HFFc6 (cell line): ENCODE data around the gene KRT80. TPM values are rescaled to one million over a fixed set of nuclear protein-coding genes. Genes with fewer than 3 reads are reported as not detected.
A peak's percentile ranks its signal among the peaks of the same experiment; 100 is the strongest.

Experiments
- DNase-seq: peaks from one replicate; pipeline ENCODE4 v3.0.0-alpha.2; 2018
- H3K27ac Mint-ChIP-seq: 2 replicates; pipeline ENCODE4 v1.8.0; 2020; ENCODE audit warnings: mild to moderate bottlenecking, mixed read lengths
- H3K27me3 Mint-ChIP-seq: 2 replicates; pipeline ENCODE4 v1.8.0; 2021; ENCODE audit warnings: mild to moderate bottlenecking, moderate library complexity, mixed read lengths; ENCODE audit not compliant: insufficient read depth
- H3K36me3 Mint-ChIP-seq: 2 replicates; pipeline ENCODE4 v1.8.0; 2021; ENCODE audit warnings: low read depth, mixed read lengths
- H3K4me1 Mint-ChIP-seq: 2 replicates; pipeline ENCODE4 v1.8.0; 2020; ENCODE audit warnings: low read depth, mixed read lengths
- H3K4me3 Mint-ChIP-seq: 2 replicates; pipeline ENCODE4 v1.8.0; 2020; ENCODE audit warnings: mild to moderate bottlenecking, moderate library complexity, mixed read lengths
- H3K9me3 Mint-ChIP-seq: 2 replicates; pipeline ENCODE4 v1.8.0; 2020; ENCODE audit warnings: mild to moderate bottlenecking, mixed read lengths
- CTCF ChIP-seq: fragments of 200-600 bp; sonication (generic); IDR thresholded peaks from 2 replicates; pipeline ENCODE4 v1.5.0; 2021; ENCODE audit warnings: antibody characterized with exemption, mild to moderate bottlenecking
- total RNA-seq, 6 experiments: library from RNA; stranded (reverse); fragmentation: NEBNext Ultra II Directional; extraction: Animal tissue kit (Norgen Biotek cat#: 25700); gene quantifications; 2 replicates in 1 of 6; 3 replicates in 5 of 6; pipeline ENCODE4 v1.2.3, GENCODE V29; 2021

Gene KRT80
- total RNA-seq, 6 experiments from 2014 or later = 2.3 to 3.7 (median 2.8) TPM

- no peak for TF ChIP-seq CTCF
- DNase-seq = no peak
- Mint-ChIP-seq H3K4me3 (no peak overlapping the region), H3K4me1 (peaks cover 53% of the 10 kb centered on the region), H3K27ac (peak overlapping the region; percentile 99), H3K27me3 (no peaks in the 10 kb centered on the region; the same call in 1 of the 2 replicates), H3K36me3 (no peaks in the 10 kb centered on the region), H3K9me3 (no peaks in the 10 kb centered on the region)
These were observed 40.5 kb downstream of the KRT80 start for GRCh38 chr12:52151153-52151836.

- peak overlapping the region; percentile 99 for H3K27ac Mint-ChIP-seq
- TF ChIP-seq CTCF = no peak
- H3K36me3 Mint-ChIP-seq = no peaks in the 10 kb centered on the region
- DNase-seq = no peak
- H3K4me3 Mint-ChIP-seq = no peak overlapping the region
- H3K4me1 Mint-ChIP-seq = peaks cover 47% of the 10 kb centered on the region
- H3K27me3 Mint-ChIP-seq = peaks cover 2% of the 10 kb centered on the region
- no peaks in the 10 kb centered on the region for H3K9me3 Mint-ChIP-seq
These were observed 42.1 kb downstream of the KRT80 start for GRCh38 chr12:52149651-52150241.

- H3K27ac Mint-ChIP-seq = peak overlapping the region; percentile 99
- no peak overlapping the region for H3K4me3 Mint-ChIP-seq
- no peaks in the 10 kb centered on the region for H3K9me3 Mint-ChIP-seq
- H3K27me3 Mint-ChIP-seq = peaks cover 4% of the 10 kb centered on the region
- H3K36me3 Mint-ChIP-seq = no peaks in the 10 kb centered on the region
- DNase-seq = no peak
- no peak for TF ChIP-seq CTCF
- peaks cover 50% of the 10 kb centered on the region for H3K4me1 Mint-ChIP-seq
These were observed 42.6 kb downstream of the KRT80 start for GRCh38 chr12:52149182-52149641.

- TF ChIP-seq CTCF = no peak
- no peaks in the 10 kb centered on the region for H3K9me3 Mint-ChIP-seq
- no peak for DNase-seq
- no peaks in the 10 kb centered on the region for H3K36me3 Mint-ChIP-seq
- peaks cover 56% of the 10 kb centered on the region for H3K4me1 Mint-ChIP-seq
- H3K27ac Mint-ChIP-seq = peak overlapping the region; percentile 99
- H3K27me3 Mint-ChIP-seq = peaks cover 4% of the 10 kb centered on the region
- no peak overlapping the region for H3K4me3 Mint-ChIP-seq
These were observed 43.2 kb downstream of the KRT80 start for GRCh38 chr12:52148464-52149181.

GRCh38 chr12:52147964-52148463, 43.8 kb downstream of the KRT80 start:
- H3K27me3 Mint-ChIP-seq = peaks cover 4% of the 10 kb centered on the region
- H3K4me3 Mint-ChIP-seq = no peak overlapping the region
- H3K36me3 Mint-ChIP-seq = no peaks in the 10 kb centered on the region
- no peaks in the 10 kb centered on the region for H3K9me3 Mint-ChIP-seq
- peak overlapping the region; percentile 99 for H3K27ac Mint-ChIP-seq
- no peak for TF ChIP-seq CTCF
- DNase-seq = no peak
- peaks cover 62% of the 10 kb centered on the region for H3K4me1 Mint-ChIP-seq
